HG03460 (cell line): ENCODE measurements around the gene NTRK2.
"Not testable (repeated sequence)": the region's sequence is repeated elsewhere in the genome, so short reads cannot be mapped to it uniquely, and the experiment has no call there.

Source experiments
- ATAC-seq: cut with Tn5 transposase; IDR thresholded peaks from one replicate; pipeline ENCODE4 v1.9.1; 2021; ENCODE audit not compliant: unreplicated experiment

Gene NTRK2

GRCh38 chr9:85046475-85046874 lies 376.9 kb downstream of the NTRK2 start:
- ATAC-seq: no peak

- no peak for ATAC-seq
Measured at GRCh38 chr9:85053206-85053786, 383.8 kb downstream of the NTRK2 start.

DNA sequence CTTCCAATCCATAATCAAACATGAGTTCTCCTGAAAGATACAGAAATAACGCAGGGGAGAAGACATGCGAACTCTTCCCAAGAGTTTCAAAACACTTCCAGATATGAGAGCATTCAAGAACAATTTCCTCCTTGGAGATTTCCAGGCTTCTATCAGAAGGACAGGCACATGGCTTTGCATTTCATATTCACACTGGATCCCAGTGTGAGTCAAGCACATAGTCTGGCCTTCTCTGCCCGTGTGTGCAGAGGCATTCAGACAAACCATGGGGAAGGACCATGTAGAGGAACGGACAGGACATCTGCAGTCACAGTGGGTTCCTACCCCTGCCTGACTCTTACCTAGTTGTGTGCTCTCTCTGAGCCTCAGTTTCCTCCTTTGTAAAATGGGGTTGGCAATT lies 384.5 kb downstream of the NTRK2 start:
- no peak for ATAC-seq

GRCh38 chr9:85055506-85056202 lies 386.1 kb downstream of the NTRK2 start:
- peak; percentile 62 for ATAC-seq

DNA sequence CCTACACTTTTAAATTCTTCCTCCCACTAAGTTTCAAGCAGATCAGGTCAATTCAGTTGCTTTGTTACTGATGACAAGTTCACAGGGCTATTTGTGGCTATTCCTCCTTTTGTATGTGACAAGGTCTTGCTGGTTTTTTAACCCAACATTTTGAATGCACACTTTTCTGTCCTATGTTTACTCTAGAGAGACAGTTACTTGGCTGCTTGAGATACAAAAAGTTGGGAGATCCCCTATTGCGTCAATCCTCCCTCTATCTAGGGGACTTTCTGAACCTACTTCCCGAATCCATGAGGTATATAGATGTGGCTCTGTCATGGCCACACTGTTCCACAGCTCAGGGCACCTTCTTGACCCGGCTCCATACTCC lies 386.7 kb downstream of the NTRK2 start:
- peak; percentile 35 for ATAC-seq

DNA sequence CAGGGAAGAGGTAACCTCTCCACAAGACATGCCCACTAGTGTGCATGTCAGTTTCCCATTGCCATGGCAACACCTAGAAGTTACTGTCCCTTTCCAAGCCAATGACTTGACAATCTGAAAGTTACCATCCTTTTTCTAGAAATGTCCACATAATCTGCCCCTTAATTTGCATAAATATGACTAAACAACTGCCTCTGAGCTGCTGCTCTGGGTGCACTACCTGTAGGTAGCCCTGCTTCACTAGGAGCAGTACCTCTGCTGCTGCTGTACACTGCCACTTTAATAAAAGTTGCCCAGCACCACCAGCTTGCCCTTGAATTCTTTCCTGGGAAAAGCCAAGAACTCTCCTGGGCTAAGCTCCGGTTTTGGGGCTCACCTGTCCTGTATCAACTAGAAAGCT lies 392.4 kb downstream of the NTRK2 start:
- no peak for ATAC-seq

DNA sequence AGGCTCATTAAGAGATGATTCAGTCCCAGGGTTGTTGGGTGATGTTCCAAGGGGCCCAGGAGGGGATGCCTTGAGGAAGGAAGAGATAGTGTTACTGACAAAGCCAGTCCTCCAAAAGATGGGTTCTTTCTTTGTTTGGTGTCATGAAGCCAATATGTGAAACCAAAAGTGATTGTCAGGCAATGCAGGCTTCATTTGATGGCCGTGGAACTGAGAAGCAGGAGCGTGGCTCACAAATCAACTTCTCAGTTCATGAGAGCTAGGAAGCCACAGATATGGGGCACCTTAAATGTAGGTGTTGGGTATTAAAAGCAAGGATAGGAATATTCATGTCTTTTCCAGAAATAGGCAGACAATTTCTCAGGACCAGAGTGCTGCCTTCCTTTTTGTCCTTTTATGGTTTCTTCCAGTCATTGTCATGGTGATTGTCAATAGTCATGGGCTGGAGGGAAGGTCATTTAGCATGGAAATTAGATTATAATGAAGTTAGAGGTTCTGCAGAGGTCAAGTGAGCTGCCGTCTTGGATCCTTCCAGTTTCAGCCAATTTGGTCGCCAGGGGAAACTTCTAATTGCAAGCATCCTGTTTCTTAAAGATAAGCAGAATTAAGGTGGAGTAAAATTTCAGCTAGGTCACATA lies 393.0 kb downstream of the NTRK2 start:
- no peak for ATAC-seq

- no peak for ATAC-seq
Measured at GRCh38 chr9:85064811-85065371, 395.4 kb downstream of the NTRK2 start.

- ATAC-seq: no peak
Measured at GRCh38 chr9:85067792-85068191, 398.3 kb downstream of the NTRK2 start.

GRCh38 chr9:85069421-85069820 lies 399.9 kb downstream of the NTRK2 start:
- ATAC-seq: not testable (repeated sequence)
